Left ventricle myocardium inferior (tissue), 1 donor: ENCODE data around the gene RFXANK. TPM values are rescaled to one million over a fixed set of nuclear protein-coding genes. Genes with fewer than 3 reads are reported as not detected.

Source experiments
- DNase-seq: peaks from one replicate; pipeline ENCODE4 v3.0.0-alpha.2; 2020
- H3K27ac ChIP-seq: fragments of 200-600 bp; replicated peaks from 2 replicates; pipeline ENCODE4 v1.8.0; 2021
- H3K27me3 ChIP-seq: fragments of 200-600 bp; 2 replicates; pipeline ENCODE4 v1.8.0; 2021; ENCODE audit warnings: low read depth
- H3K36me3 ChIP-seq: fragments of 200-600 bp; 2 replicates; pipeline ENCODE4 v1.8.0; 2021
- H3K4me1 ChIP-seq: fragments of 200-600 bp; 2 replicates; pipeline ENCODE4 v1.8.0; 2021
- H3K4me3 ChIP-seq: fragments of 200-600 bp; 2 replicates; pipeline ENCODE4 v1.8.0; 2021; ENCODE audit warnings: mild to moderate bottlenecking, moderate library complexity
- H3K9me3 ChIP-seq: fragments of 200-600 bp; replicated peaks from 2 replicates; pipeline ENCODE4 v1.8.0; 2021
- CTCF ChIP-seq: fragments of 200-600 bp; IDR thresholded peaks from 2 replicates; pipeline ENCODE4 v1.8.0; 2021; ENCODE audit warnings: antibody characterized with exemption, mild to moderate bottlenecking, borderline replicate concordance
- intact Hi-C: fragments of 100-400 bp; cut with micrococcal nuclease; formaldehyde crosslinking; loops from one replicate; pipeline ENCODE4 v1.11.0; 2022
- total RNA-seq: library from RNA; stranded (reverse); fragmentation: NEBNext Ultra II Directional; extraction: Animal tissue kit (Norgen Biotek cat#: 25700); gene quantifications from one replicate; pipeline ENCODE4 v1.2.1, GENCODE V29; 2021
- donor health status: DM: no; HTN: yes; CAD: no; lungs with severe emphysema.

Gene RFXANK
- total RNA-seq, 1 donor from 2014 or later = 37.2 TPM

GRCh38 chr19:19201697-19202630, 9.9 kb downstream of the RFXANK start:
- peaks cover 41% of the 10 kb centered on the region for H3K36me3 ChIP-seq
- peak overlapping the region; percentile 74 for H3K4me3 ChIP-seq
- peaks cover 19% of the 10 kb centered on the region for H3K4me1 ChIP-seq
- no peaks in the 10 kb centered on the region for H3K9me3 ChIP-seq
- DNase-seq = no peak
- peak overlapping the region; percentile 75 for H3K27ac ChIP-seq
- intact Hi-C loops = no loop called here
- peaks cover 10% of the 10 kb centered on the region for H3K27me3 ChIP-seq
- no peak for TF ChIP-seq CTCF

- peak overlapping the region; percentile 74 for H3K4me3 ChIP-seq
- peaks cover 12% of the 10 kb centered on the region for H3K27me3 ChIP-seq
- H3K36me3 ChIP-seq = peaks cover 35% of the 10 kb centered on the region
- TF ChIP-seq CTCF = no peak
- H3K27ac ChIP-seq = peak overlapping the region; percentile 75
- DNase-seq = no peak
- H3K4me1 ChIP-seq = peaks cover 19% of the 10 kb centered on the region
- intact Hi-C loops = no loop called here
- H3K9me3 ChIP-seq = no peaks in the 10 kb centered on the region
Observed at GRCh38 chr19:19202707-19203011, 10.6 kb downstream of the RFXANK start.

- peak within 1 kb of the TSS; percentile 74 for H3K4me3 ChIP-seq
- H3K27ac ChIP-seq = peak within 1 kb of the TSS; percentile 75
- peaks cover 17% of the 10 kb centered on the region for H3K27me3 ChIP-seq
- peaks cover 29% of the 10 kb centered on the region for H3K36me3 ChIP-seq
- intact Hi-C loops = no loop called here
- peaks cover 19% of the 10 kb centered on the region for H3K4me1 ChIP-seq
- peak; percentile 94 for DNase-seq
- no peaks in the 10 kb centered on the region for H3K9me3 ChIP-seq
- TF ChIP-seq CTCF = no peak
Observed at GRCh38 chr19:19203012-19203856, 11.2 kb downstream of the RFXANK start, which contains the start of gene NR2C2AP. TSS of gene NR2C2AP (minus strand) at chr19:19203414. CDS start at chr19:19203060, 354 bp downstream.

GRCh38 chr19:19204181-19204580, 12.1 kb downstream of the RFXANK start:
- intact Hi-C loops = no loop called here
- DNase-seq = no peak
- peaks cover 26% of the 10 kb centered on the region for H3K27me3 ChIP-seq
- no peak for TF ChIP-seq CTCF
- H3K4me3 ChIP-seq = no peak overlapping the region
- H3K36me3 ChIP-seq = peaks cover 19% of the 10 kb centered on the region
- no peaks in the 10 kb centered on the region for H3K9me3 ChIP-seq
- peaks cover 19% of the 10 kb centered on the region for H3K4me1 ChIP-seq
- H3K27ac ChIP-seq = no peak overlapping the region
